ENCODE results near the gene GRHL1.

- no peak for TF ChIP-seq EZH2phosphoT487 (IDR thresholded peaks at IDR 0.05; ENCODE audit: low read length)
- no peak for TF ChIP-seq CTCF (IDR thresholded peaks at IDR 0.05; ENCODE audit: low read length)
These were observed 71.0 kb downstream of the GRHL1 start for GRCh38 chr2:10022445-10022844.
